ENCODE data around the gene FAM114A1.
"Not testable (repeated sequence)": the region's sequence is repeated elsewhere in the genome, so short reads cannot be mapped to it uniquely, and the experiment has no call there.

The FAM114A1 gene

DNA sequence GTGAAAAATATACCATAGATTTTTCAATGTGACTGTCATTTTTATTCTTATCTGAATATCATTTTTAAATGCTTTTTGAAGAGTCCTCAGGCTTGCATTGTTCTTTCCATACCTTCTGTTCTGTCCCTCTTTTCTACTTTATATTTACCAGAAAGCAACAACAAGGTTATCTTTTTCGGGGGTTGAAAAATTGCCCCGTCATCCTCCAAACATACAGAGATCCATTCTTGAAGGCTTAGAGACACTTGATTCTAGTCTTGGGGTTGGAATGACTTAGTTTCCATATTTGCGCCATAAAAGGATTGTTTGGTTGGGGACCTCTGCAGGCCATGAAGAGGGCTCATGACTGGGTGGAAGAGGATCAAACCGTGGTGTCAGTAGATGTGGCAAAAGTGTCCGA lies 63.5 kb downstream of the FAM114A1 start:
- no peak for DNase-seq (ENCODE audit: low read depth in 2 of 2)

DNA sequence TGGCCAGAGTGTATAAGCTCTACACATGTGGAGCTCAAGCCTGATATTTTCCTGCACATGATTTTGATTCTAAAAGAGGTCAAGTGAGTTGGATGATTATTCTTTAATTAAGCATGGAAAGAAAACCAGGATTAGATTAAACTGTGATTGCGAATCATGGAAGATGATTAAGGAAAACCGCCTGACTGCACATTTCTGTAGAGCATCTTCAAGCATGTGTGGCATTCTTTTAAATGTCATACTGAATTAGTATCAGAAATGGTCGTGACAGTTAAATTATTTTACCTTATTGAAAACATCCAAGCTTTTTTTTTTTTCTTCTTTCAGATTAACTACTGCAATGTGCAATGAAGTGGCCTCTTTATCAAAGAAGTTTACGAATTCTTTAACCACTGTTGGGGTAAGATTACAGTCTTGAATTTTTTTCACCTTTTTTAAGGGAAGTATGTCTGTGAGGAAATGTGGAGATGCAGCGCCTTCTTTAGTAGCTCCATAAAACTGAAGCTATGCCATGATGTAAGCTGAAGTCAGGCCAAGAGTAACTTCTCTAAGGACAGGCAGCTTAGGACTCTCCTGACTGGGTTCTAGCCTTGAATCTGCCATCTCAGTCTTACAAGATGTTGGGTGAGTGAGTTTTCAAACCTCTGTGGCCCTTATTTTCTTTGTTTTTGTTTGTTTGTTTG lies 67.9 kb downstream of the FAM114A1 start:
- no peak for DNase-seq (ENCODE audit: low read depth in 2 of 2)

DNA sequence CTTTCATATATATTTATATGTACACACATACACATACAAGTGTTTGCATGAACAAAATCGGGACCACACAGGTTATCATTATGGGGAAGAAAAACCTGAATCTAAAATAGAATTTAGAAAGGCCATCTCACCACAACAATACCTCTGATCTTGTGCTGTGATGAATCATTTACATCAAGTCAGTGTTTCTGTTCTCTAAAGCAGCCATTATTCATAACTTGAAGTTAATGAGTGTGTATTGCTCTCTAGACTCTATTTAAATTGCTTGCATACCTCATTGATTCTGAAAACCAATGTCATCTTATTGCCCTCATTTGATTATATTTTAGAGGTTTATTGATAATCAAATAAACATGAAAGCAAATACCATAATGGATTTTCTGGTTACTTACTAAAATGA lies 71.6 kb downstream of the FAM114A1 start:
- no peak for DNase-seq (ENCODE audit: low read depth in 2 of 2)

DNA sequence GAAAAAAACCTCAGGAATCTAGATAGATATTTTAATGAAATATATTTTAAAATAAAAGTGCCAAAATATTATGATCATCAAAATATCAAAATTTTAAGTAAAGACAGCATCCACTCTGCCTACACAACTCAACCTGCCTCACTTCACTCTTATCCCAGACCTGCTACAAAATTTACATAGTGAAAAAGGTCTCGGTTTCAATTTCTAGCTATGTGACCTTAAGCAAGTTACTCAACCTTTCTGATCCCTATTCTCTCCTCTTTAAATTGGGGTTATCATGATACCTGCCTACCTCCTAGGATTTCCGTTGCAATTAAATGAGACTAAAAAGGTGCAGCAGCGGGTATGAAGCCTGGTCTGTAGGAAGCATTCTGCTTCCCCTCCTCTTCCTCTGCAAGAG lies 72.9 kb downstream of the FAM114A1 start:
- DNase-seq (ENCODE audit: low read depth in 2 of 2) = no peak

DNA sequence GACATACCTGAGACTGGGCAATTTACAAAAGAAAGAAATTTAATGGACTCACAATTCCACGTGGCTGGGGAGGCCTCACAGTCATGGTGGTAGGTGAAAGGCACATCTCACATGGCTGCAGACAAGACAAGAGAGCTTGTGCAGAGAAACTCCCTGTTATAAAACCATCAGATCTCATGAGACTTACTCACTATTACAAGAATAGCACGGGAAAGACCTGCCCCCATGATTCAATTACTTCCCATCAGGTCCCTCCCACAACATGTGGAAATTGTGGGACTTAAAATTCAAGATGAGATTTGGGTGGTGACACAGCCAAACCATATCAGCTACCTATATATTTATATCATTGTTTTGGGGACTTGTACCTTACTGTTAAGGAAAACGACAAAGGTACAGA lies 74.3 kb downstream of the FAM114A1 start:
- DNase-seq (ENCODE audit: low read depth in 2 of 2) = not testable (repeated sequence)

GRCh38 chr4:38943343-38943742 lies 75.7 kb downstream of the FAM114A1 start:
- no peak for DNase-seq (ENCODE audit: low read depth in 2 of 2)

- DNase-seq (ENCODE audit: low read depth in 2 of 2) = no peak
Observed at GRCh38 chr4:38944440-38944839, 76.8 kb downstream of the FAM114A1 start.

DNA sequence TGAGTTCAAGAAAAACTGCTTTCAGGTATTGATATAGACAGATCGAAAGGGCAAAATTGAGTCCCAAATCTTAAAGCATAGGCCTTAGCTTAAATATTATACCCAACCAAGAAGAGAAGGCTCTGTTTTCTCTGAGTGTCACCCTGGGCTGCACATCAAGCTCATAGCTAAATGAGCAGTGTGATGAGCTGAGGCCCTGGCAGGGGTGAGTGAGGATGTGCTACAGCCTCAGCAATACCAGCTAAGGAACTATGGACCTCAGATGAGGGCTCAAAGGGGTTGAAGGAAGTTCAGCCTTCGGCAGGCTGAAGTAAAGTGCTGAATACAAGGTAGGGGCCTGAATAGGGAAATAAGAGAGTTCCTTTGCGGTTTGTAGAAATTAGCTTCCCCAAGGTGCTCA lies 79.3 kb downstream of the FAM114A1 start:
- DNase-seq (ENCODE audit: low read depth in 2 of 2) = no peak

DNA sequence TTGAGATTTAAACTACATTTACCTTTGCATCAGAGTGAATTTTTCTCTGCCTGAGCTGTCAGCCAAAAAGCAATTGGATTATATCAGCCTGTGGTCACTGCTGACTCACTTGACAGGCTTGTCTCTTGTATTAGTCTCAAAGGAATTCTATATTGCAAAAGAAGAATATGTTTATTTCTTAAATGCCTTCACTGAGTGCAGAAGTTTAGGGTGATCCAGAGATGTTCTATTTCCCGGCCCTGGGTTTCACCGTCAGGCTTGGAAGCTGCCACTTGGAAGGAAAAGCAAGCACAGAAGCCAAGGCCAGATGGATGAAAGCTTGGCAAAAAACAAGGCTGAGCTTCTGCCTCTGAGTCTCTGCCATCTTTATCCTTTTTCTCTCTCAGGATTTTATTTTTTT lies 80.9 kb downstream of the FAM114A1 start:
- peak; percentile 86 for DNase-seq (ENCODE audit: low read depth in 2 of 2)

- no peak for DNase-seq (ENCODE audit: low read depth in 2 of 2)
Observed at GRCh38 chr4:38949411-38950051, 81.9 kb downstream of the FAM114A1 start.

- no peak for DNase-seq (ENCODE audit: low read depth in 2 of 2)
Observed at GRCh38 chr4:38950159-38950558, 82.6 kb downstream of the FAM114A1 start.

DNA sequence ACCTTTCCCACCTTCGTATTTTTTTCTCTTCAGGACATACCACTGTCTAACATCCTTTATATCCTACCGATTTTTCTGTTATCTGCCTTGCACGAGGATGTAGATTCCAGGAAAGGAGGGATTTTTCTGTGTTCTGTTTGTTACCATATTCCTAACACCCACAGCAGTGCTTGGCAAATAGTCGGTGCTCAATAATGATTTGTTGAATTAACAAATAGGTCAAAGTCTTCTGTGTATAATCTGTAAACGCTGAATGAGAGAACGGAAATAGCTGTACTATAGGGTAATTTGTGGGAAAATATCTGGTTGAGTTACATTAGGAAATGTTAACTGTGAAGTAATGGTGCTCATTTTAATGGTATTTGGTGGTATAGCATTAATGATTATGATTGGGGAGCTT lies 83.1 kb downstream of the FAM114A1 start:
- DNase-seq (ENCODE audit: low read depth in 2 of 2) = no peak

- DNase-seq (ENCODE audit: low read depth in 2 of 2) = no peak
Observed at GRCh38 chr4:38951598-38951997, 84.0 kb downstream of the FAM114A1 start.

- DNase-seq (ENCODE audit: low read depth in 2 of 2) = no peak
Observed at GRCh38 chr4:38952017-38952416, 84.4 kb downstream of the FAM114A1 start.

DNA sequence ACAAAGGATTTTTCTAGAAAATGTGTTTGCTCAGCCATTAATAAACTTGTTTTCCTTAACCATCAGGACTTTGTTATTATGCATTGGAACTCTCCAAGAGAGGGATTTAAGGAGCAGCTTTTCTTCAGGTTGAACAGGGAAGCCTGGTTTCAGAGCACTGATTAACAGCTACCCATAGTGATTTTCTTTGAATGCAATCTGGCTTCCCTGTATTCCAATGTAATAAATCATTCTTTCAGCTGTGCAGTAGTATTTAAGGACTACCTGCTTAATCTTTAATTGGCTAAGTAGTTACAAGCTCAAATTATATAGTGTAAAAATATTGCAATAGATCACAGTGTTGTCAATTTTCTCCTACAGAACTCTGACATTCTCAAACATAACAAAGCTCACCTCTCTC lies 87.1 kb downstream of the FAM114A1 start:
- DNase-seq (ENCODE audit: low read depth in 2 of 2) = no peak

- no peak for DNase-seq (ENCODE audit: low read depth in 2 of 2)
Observed at GRCh38 chr4:38955957-38956356, 88.4 kb downstream of the FAM114A1 start.

DNA sequence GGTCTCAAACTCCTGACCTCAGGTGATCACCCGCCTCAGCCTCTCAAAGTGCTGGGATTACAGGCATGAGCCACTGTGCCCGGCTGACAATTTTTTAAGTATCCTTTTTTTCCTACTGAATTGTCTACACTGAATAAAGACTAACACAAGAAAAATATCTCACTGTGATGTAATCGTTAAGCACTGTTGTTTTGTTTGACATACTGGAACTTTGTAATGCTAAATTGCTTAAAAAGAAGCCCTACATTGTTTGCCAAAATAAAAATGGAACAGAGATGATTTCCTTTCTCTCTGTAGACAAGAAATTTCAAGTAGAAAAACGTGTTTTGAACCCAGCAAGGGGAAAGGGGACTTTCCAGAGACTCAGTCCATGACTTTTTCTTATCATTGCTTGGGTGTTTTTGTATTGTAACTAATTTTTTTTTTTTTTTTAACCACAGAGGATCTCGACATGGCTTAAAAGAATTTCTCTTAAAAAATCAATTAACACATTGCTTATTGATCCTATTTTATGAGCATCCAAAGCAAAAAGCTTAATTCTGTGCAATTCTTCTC lies 89.7 kb downstream of the FAM114A1 start:
- no peak for DNase-seq (ENCODE audit: low read depth in 2 of 2)

DNA sequence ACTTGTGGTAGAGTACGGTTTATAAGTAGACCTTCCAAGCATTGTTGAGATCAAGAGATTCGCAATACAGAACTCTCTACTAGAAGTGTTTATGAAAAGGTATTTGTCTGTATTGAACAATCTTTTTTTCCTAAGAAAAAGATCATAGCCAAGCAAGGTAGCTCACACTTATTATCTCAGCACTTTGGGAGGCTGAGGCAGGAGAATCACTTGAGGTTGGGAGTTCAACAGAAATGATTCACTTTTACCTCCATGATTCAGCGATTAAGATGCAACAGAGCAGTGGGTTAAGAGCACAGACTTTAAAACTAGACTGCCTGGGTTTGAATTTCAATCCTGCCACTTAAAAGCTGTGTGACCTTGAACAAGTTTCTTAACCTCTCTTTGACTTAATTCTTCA lies 90.3 kb downstream of the FAM114A1 start:
- no peak for DNase-seq (ENCODE audit: low read depth in 2 of 2)

DNA sequence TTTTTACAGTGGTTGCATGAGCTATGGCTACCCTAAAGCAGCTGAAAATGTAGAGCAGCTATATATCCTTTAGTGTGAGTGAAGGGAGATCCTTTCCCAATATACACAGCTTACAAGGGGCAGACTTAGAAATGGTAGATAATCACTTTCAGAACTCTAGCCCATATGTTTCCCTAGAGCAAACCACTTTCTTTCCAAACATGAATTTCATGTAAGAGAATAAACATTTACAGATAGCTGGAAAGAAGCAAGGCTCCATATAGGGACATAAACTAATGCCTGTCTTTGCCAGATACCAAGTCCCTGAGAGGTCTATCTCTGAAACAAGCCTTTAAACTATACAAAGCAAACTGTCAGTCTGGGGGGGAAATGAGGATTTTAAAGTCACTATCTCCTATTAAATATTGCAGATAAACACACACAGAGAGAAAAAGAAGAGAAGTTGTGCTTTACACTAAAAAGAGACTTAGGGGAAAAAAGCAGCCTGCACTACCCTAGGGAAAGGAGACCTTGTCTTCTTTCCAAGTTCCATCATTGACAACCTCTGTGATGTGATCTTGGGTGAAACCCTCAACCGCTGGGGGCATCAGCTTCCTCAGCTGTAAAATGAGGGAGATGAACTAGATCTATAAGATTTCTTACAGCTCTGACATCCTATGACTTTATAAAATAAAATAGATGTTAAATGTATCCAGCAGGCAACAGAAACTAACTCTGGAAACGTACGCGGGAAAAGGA lies 91.0 kb downstream of the FAM114A1 start:
- peak; percentile 59 to 62 for DNase-seq (ENCODE audit: low read depth in 2 of 2)

DNA sequence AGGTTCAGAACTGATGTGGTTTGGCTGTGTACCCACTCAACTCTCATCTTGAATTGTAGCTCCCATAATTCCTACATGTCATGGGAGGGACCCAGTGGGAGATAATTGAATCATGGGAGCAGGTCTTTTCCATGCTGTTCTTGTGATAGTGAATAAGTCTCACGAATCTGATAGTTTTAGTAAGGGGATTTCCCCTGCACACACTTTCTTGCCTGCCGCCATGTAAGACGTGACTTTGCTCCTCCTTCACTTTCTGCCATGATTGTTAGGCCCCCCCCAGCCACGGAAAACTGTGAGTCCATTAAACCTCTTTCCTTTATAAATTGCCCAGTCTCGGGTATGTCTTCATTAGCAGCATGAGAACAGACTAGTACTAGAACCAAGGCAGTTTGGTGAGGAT lies 91.6 kb downstream of the FAM114A1 start:
- not testable (repeated sequence) for DNase-seq (ENCODE audit: low read depth in 2 of 2)

GRCh38 chr4:38964942-38965775 lies 97.6 kb downstream of the FAM114A1 start:
- no peak for DNase-seq (ENCODE audit: low read depth in 2 of 2)

DNA sequence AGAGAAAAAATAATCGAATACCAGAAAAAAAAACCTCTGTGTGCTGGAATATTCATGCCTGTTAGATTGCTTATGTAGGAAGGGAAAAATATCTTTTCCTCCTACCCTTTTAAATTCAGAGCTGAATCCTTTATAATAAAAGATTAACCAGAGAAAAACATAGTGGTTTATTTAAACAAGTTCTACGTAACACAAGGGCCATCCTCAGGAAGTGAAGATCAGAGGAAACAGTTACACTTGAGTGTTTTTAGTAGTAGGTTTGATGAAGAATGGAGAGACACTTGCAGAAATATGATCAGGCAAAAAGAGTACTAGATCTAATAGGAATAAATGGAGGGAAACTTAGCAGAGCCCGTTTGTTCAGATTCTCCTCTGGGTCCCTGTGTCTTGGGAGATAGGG lies 98.3 kb downstream of the FAM114A1 start:
- no peak for DNase-seq (ENCODE audit: low read depth in 2 of 2)

All from fibroblast of skin of left biceps (primary cell).